Measurements from ENCODE around the gene TNNT1.

DNA sequence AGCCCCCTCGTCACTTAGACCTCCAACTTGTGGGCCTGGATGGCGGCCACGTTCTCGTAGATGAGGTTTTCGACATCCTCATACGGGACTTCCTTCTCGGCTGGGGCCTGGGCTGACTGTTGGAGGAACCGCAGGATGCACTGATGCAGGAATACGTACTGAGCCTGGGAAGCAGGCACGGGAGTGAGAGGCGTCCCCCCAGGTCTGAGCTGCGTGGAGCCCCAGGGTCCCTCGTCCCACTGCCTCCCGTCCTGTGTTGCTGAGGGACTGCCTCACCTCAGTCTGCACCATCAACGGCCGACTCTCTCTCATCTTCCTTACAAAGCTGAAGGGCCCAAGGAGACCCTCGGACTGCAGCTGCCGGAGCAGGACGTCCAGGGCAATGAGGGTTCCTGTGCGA lies 32.7 kb upstream of the TNNT1 start:
- TF ChIP-seq, protein P1, sequence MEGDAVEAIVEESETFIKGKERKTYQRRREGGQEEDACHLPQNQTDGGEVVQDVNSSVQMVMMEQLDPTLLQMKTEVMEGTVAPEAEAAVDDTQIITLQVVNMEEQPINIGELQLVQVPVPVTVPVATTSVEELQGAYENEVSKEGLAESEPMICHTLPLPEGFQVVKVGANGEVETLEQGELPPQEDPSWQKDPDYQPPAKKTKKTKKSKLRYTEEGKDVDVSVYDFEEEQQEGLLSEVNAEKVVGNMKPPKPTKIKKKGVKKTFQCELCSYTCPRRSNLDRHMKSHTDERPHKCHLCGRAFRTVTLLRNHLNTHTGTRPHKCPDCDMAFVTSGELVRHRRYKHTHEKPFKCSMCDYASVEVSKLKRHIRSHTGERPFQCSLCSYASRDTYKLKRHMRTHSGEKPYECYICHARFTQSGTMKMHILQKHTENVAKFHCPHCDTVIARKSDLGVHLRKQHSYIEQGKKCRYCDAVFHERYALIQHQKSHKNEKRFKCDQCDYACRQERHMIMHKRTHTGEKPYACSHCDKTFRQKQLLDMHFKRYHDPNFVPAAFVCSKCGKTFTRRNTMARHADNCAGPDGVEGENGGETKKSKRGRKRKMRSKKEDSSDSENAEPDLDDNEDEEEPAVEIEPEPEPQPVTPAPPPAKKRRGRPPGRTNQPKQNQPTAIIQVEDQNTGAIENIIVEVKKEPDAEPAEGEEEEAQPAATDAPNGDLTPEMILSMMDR (IDR thresholded peaks at IDR 0.05; ENCODE audit: insufficient read depth, low read depth, low read length) = no peak
- no peak for TF ChIP-seq EZH2 (IDR thresholded peaks at IDR 0.05; ENCODE audit: insufficient read depth, low read length)

Data from astrocyte (in vitro differentiated cells and primary cell).